Liver (tissue), 9 donors: Measurements from ENCODE around the gene ORC3. TPM values are rescaled to one million over a fixed set of nuclear protein-coding genes. Genes with fewer than 3 reads are reported as not detected.
"Not testable (repeated sequence)": the region's sequence is repeated elsewhere in the genome, so short reads cannot be mapped to it uniquely, and the experiment has no call there.

Source experiments
- DNase-seq: peaks from one replicate; pipeline ENCODE4 v3.0.0-alpha.2; 2017; ENCODE audit warnings: low spot score
- H3K27ac ChIP-seq, 2 donors: one replicate each; pipeline ENCODE4 v1.7.0; 2013; ENCODE audit warnings: inconsistent platforms in 2 of 2, low read length in 2 of 2, control low read depth in 1 of 2, low read depth in 1 of 2, mild to moderate bottlenecking in 1 of 2
- H3K27me3 ChIP-seq, 4 donors: one replicate each; pipeline versions ENCODE4 v1.6.1 to v1.7.0; 2013; ENCODE audit warnings: low read length in 3 of 4, inconsistent platforms in 1 of 4, mild to moderate bottlenecking in 1 of 4, moderate library complexity in 1 of 4; ENCODE audit not compliant: control insufficient read depth in 4 of 4, insufficient read depth in 4 of 4
- H3K36me3 ChIP-seq, 4 donors: one replicate each; pipeline versions ENCODE4 v1.6.1 to v1.7.0; 2013; ENCODE audit warnings: low read length in 3 of 4, mild to moderate bottlenecking in 3 of 4, low read depth in 1 of 4, moderate library complexity in 1 of 4; ENCODE audit not compliant: control insufficient read depth in 4 of 4, insufficient read depth in 3 of 4
- H3K4me1 ChIP-seq, 4 donors: one replicate each; pipeline versions ENCODE4 v1.6.1 to v1.7.0; 2013; ENCODE audit warnings: low read length in 3 of 4, mild to moderate bottlenecking in 3 of 4, moderate library complexity in 1 of 4; ENCODE audit not compliant: control insufficient read depth in 4 of 4, insufficient read depth in 4 of 4
- H3K4me3 ChIP-seq, 3 donors: one replicate each; pipeline versions ENCODE4 v1.6.1 to v1.7.0; 2013; ENCODE audit warnings: low read length in 3 of 3, control low read depth in 1 of 3, low read depth in 1 of 3, mild to moderate bottlenecking in 1 of 3
- H3K9ac ChIP-seq, 2 donors: one replicate each; pipeline ENCODE4 v1.7.0; 2013; ENCODE audit warnings: low read length in 2 of 2, mild to moderate bottlenecking in 2 of 2, moderate library complexity in 2 of 2, control low read depth in 1 of 2, low read depth in 1 of 2
- H3K9me3 ChIP-seq, 4 donors: one replicate each; pipeline versions ENCODE4 v1.6.1 to v1.7.0; 2013; ENCODE audit warnings: low read length in 3 of 4; ENCODE audit not compliant: control insufficient read depth in 4 of 4
- FOXA1 ChIP-seq: IDR thresholded peaks from 2 replicates; pipeline ENCODE4 v1.6.1; 2016; ENCODE audit warnings: antibody characterized with exemption
- FOXA2 ChIP-seq: IDR thresholded peaks from 2 replicates; pipeline ENCODE4 v1.6.1; 2016; ENCODE audit warnings: antibody characterized with exemption
- GABPA ChIP-seq, 2 donors: IDR thresholded peaks in 1 of 2; conservative IDR thresholded peaks in 1 of 2; 2 replicates each; pipeline ENCODE4 v1.6.1; 2016; ENCODE audit warnings: antibody characterized with exemption in 2 of 2, mild to moderate bottlenecking in 1 of 2, moderate library complexity in 1 of 2
- HNF4A ChIP-seq, 2 donors: conservative IDR thresholded peaks; 2 replicates each; pipeline ENCODE4 v1.6.1; 2016; ENCODE audit warnings: antibody characterized with exemption in 2 of 2, mild to moderate bottlenecking in 2 of 2
- HNF4G ChIP-seq: IDR thresholded peaks from 2 replicates; pipeline ENCODE4 v1.6.1; 2016; ENCODE audit warnings: antibody characterized with exemption
- JUND ChIP-seq, 2 donors: IDR thresholded peaks; 2 replicates each; pipeline ENCODE4 v1.6.1; 2016; ENCODE audit warnings: antibody characterized with exemption in 2 of 2
- NR2F2 ChIP-seq: IDR thresholded peaks from 2 replicates; pipeline ENCODE4 v1.6.1; 2016; ENCODE audit warnings: antibody characterized with exemption
- RAD21 ChIP-seq, 2 donors: IDR thresholded peaks; 2 replicates each; pipeline ENCODE4 v1.6.1; 2016; ENCODE audit warnings: antibody characterized with exemption in 2 of 2, mild to moderate bottlenecking in 2 of 2
- RXRA ChIP-seq, 2 donors: IDR thresholded peaks; 2 replicates each; pipeline ENCODE4 v1.6.1; 2017 to 2018; ENCODE audit warnings: antibody characterized with exemption in 2 of 2, mild to moderate bottlenecking in 1 of 2
- SP1 ChIP-seq: IDR thresholded peaks from 2 replicates; pipeline ENCODE4 v1.6.1; 2018; ENCODE audit warnings: antibody characterized with exemption, mild to moderate bottlenecking
- TAF1 ChIP-seq: conservative IDR thresholded peaks from 2 replicates; pipeline ENCODE4 v1.6.1; 2016; ENCODE audit warnings: antibody characterized with exemption, mild to moderate bottlenecking
- YY1 ChIP-seq: IDR thresholded peaks from 2 replicates; pipeline ENCODE4 v1.6.1; 2016; ENCODE audit warnings: antibody characterized with exemption, mild to moderate bottlenecking
- WGBS: extraction: QIAGEN DNeasy Blood & Tissue Kit; methylation state at CpG from one replicate; pipeline ENCODE4 v1.1.7; 2013; 5-methylcytosine and 5-hydroxymethylcytosine counted together
- polyA plus RNA-seq, 2 donors: library from polyadenylated mRNA; stranded (reverse) in 1 of 2; unstranded in 1 of 2; fragments of 200-250 nt in 1 of 2; fragments of >200 nt in 1 of 2; fragmentation: Nextera tagmentation in 1 of 2; extraction: Ambion mirVana in 1 of 2; gene quantifications; one replicate each; pipeline versions ENCODE4 v1.2.1 to v1.2.3, GENCODE V29; 2013 to 2015
- total RNA-seq, 2 donors: library from RNA; depleted of rRNA; stranded (reverse); fragments of >200 nt; gene quantifications; one replicate each; pipeline ENCODE4 v1.2.3, GENCODE V29; 2014
- TF ChIP-seq, protein P1 (sequence below): IDR thresholded peaks from 2 replicates; pipeline ENCODE4 v1.6.1; 2016; ENCODE audit warnings: antibody characterized with exemption
- TF ChIP-seq, protein P2 (sequence below): IDR thresholded peaks from 2 replicates; pipeline ENCODE4 v1.6.1; 2016; ENCODE audit warnings: antibody characterized with exemption
- TF ChIP-seq, protein P3 (sequence below): IDR thresholded peaks from 2 replicates; pipeline ENCODE4 v1.6.1; 2016; ENCODE audit warnings: antibody characterized with exemption, mild to moderate bottlenecking
- TF ChIP-seq, protein P4 (sequence below): fragments of 150-350 bp; IDR thresholded peaks from 2 replicates; pipeline ENCODE4 v1.5.1; 2017; ENCODE audit warnings: improper control_type of control experiment, low read depth, low read length; ENCODE audit not compliant: missing input control
- TF ChIP-seq, protein P5 (sequence below): IDR thresholded peaks from 2 replicates; pipeline ENCODE4 v1.6.1; 2016; ENCODE audit warnings: antibody characterized with exemption
- donor health status: healthy.
- donor health status: healthy.
- donor health status: healthy.
- donor health status: healthy.
- donor health status: healthy.

The ORC3 gene
- total and polyA plus RNA-seq, 4 donors = 5.2 to 14.5 (median 10.5) TPM

DNA sequence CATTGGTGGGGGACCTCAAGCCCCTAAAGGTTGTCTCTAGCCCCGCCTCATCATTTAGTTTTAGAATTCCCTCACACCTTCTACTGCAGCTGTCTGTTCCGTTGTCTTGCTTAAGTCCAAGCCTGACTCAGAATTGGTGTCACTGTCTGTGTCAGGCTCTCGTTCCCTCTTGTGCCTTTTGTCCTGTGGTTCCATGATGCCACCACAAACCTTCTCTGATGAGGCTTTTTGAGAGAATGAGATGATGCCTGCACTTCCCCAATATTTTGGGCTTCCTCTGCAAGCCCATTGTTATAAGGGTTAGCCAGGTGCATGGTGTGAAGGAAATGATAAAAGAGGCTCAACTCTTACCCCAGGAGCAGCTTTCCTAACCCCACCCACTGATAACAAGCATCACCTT, 120.2 kb downstream of the ORC3 start:
- no peak overlapping the region for H3K4me3 ChIP-seq
- no peaks in the 10 kb centered on the region for H3K9me3 ChIP-seq
- H3K27me3 ChIP-seq = no peaks in the 10 kb centered on the region
- H3K36me3 ChIP-seq = no peaks in the 10 kb centered on the region
- no peak for DNase-seq
- 85% methylated on average over 3 of the region's 3 CpGs for WGBS
- no peak overlapping the region for H3K9ac ChIP-seq
- H3K27ac ChIP-seq = no peak overlapping the region
- no peaks in the 10 kb centered on the region for H3K4me1 ChIP-seq
- no peak for TF ChIP-seq HNF4G
- no peak for TF ChIP-seq RAD21 (IDR thresholded peaks at IDR 0.05)
- no peak for TF ChIP-seq JUND (IDR thresholded peaks at IDR 0.05)

DNA sequence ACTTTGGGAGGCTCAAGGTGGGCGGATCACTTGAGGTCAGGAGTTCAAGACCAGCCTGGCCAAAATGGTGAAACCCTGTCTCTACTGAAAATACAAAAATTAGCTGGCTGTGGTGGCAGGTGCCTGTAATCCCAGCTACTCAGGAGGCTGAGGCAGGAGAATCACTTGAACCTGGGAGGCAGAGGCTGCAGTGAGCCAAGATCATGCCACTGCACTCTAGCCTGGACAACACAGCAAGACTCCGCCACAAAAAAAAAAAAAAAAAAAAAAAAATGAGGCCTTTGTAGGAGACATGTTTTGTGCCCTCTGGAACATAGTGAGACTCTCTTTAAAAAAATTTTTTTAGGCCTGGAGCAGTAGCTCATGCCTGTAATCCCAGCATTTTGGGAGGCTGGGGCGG, 122.8 kb downstream of the ORC3 start:
- H3K27me3 ChIP-seq, H3K36me3 ChIP-seq, H3K4me3 ChIP-seq, H3K4me1 ChIP-seq, H3K27ac ChIP-seq, DNase-seq, H3K9ac ChIP-seq, H3K9me3 ChIP-seq: not testable (repeated sequence)
- 95% methylated on average over 3 of the region's 3 CpGs for WGBS

DNA sequence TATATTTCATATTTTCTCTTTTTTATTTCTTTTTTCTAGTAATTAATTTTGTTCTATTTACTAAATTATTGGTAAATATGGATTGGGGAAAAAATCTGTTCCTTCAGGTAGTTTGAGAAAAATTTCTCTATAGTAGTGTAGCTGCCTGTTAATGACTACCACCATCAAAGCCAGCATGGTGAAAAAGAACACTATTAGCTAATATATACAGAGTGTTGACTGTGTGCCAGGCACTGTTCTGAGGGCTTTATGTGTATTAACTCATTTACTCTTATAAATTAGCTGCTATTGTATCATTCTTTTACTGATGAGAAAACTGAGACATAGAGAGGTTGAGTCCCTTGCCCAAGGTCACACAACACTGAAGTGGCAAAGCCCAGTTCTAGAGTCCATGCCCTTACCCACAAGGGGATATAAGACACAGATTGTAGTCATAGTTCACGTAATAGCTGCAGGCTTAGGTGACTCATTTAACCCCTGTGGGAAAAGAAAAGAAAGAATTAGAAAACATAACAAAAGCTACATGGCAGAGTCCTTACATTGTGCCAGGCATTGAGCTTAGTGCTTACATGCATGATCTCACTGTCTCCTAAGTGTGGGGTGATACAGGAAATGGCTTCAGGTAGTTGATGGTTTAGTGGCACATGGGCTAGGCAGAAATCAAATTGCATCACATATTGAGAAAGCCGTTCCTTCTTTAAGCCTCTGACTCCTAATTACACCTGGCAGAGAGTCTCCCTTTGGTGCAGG, 124.3 kb downstream of the ORC3 start:
- WGBS = 84% methylated on average over 2 of the region's 2 CpGs
- TF ChIP-seq SP1 = no peak
- TF ChIP-seq HNF4G = no peak
- TF ChIP-seq, protein P1, sequence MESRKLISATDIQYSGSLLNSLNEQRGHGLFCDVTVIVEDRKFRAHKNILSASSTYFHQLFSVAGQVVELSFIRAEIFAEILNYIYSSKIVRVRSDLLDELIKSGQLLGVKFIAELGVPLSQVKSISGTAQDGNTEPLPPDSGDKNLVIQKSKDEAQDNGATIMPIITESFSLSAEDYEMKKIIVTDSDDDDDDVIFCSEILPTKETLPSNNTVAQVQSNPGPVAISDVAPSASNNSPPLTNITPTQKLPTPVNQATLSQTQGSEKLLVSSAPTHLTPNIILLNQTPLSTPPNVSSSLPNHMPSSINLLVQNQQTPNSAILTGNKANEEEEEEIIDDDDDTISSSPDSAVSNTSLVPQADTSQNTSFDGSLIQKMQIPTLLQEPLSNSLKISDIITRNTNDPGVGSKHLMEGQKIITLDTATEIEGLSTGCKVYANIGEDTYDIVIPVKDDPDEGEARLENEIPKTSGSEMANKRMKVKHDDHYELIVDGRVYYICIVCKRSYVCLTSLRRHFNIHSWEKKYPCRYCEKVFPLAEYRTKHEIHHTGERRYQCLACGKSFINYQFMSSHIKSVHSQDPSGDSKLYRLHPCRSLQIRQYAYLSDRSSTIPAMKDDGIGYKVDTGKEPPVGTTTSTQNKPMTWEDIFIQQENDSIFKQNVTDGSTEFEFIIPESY = no peak
- no peak for TF ChIP-seq HNF4A (conservative IDR thresholded peaks at IDR 0.05)
- TF ChIP-seq, protein P2, sequence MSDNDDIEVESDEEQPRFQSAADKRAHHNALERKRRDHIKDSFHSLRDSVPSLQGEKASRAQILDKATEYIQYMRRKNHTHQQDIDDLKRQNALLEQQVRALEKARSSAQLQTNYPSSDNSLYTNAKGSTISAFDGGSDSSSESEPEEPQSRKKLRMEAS = no peak
- no peak for TF ChIP-seq RXRA (IDR thresholded peaks at IDR 0.05)
- TF ChIP-seq, protein P3, sequence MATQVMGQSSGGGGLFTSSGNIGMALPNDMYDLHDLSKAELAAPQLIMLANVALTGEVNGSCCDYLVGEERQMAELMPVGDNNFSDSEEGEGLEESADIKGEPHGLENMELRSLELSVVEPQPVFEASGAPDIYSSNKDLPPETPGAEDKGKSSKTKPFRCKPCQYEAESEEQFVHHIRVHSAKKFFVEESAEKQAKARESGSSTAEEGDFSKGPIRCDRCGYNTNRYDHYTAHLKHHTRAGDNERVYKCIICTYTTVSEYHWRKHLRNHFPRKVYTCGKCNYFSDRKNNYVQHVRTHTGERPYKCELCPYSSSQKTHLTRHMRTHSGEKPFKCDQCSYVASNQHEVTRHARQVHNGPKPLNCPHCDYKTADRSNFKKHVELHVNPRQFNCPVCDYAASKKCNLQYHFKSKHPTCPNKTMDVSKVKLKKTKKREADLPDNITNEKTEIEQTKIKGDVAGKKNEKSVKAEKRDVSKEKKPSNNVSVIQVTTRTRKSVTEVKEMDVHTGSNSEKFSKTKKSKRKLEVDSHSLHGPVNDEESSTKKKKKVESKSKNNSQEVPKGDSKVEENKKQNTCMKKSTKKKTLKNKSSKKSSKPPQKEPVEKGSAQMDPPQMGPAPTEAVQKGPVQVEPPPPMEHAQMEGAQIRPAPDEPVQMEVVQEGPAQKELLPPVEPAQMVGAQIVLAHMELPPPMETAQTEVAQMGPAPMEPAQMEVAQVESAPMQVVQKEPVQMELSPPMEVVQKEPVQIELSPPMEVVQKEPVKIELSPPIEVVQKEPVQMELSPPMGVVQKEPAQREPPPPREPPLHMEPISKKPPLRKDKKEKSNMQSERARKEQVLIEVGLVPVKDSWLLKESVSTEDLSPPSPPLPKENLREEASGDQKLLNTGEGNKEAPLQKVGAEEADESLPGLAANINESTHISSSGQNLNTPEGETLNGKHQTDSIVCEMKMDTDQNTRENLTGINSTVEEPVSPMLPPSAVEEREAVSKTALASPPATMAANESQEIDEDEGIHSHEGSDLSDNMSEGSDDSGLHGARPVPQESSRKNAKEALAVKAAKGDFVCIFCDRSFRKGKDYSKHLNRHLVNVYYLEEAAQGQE = no peak
- no peak for TF ChIP-seq GABPA (IDR thresholded peaks at IDR 0.05 in 1 of 2, conservative IDR thresholded peaks at IDR 0.05 in 1 of 2)
- TF ChIP-seq RAD21 (IDR thresholded peaks at IDR 0.05) = no peak
- TF ChIP-seq TAF1 = no peak
- TF ChIP-seq, protein P4, sequence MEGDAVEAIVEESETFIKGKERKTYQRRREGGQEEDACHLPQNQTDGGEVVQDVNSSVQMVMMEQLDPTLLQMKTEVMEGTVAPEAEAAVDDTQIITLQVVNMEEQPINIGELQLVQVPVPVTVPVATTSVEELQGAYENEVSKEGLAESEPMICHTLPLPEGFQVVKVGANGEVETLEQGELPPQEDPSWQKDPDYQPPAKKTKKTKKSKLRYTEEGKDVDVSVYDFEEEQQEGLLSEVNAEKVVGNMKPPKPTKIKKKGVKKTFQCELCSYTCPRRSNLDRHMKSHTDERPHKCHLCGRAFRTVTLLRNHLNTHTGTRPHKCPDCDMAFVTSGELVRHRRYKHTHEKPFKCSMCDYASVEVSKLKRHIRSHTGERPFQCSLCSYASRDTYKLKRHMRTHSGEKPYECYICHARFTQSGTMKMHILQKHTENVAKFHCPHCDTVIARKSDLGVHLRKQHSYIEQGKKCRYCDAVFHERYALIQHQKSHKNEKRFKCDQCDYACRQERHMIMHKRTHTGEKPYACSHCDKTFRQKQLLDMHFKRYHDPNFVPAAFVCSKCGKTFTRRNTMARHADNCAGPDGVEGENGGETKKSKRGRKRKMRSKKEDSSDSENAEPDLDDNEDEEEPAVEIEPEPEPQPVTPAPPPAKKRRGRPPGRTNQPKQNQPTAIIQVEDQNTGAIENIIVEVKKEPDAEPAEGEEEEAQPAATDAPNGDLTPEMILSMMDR = no peak
- TF ChIP-seq YY1 = no peak
- TF ChIP-seq JUND (IDR thresholded peaks at IDR 0.05) = no peak
- no peak for TF ChIP-seq FOXA2
- no peak for TF ChIP-seq FOXA1
- TF ChIP-seq, protein P5, sequence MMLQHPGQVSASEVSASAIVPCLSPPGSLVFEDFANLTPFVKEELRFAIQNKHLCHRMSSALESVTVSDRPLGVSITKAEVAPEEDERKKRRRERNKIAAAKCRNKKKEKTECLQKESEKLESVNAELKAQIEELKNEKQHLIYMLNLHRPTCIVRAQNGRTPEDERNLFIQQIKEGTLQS = no peak
- TF ChIP-seq NR2F2 = no peak
- H3K9me3 ChIP-seq = no peaks in the 10 kb centered on the region
- no peak overlapping the region for H3K4me3 ChIP-seq
- H3K27me3 ChIP-seq = no peaks in the 10 kb centered on the region
- no peak overlapping the region for H3K9ac ChIP-seq
- no peaks in the 10 kb centered on the region for H3K36me3 ChIP-seq
- no peak for DNase-seq
- H3K4me1 ChIP-seq = no peaks in the 10 kb centered on the region
- H3K27ac ChIP-seq = no peak overlapping the region
